Common myeloid progenitor, CD34-positive (primary cell): Measurements from ENCODE around the gene MGLL.

Source experiments
- CTCF ChIA-PET: fragments of 350-600 bp; sonication (Branson Sonifier 250); formaldehyde crosslinking; loops from one replicate; lab custom pipeline; 2021; ENCODE audit warnings: antibody characterized with exemption; lab: Charles Lee
- POLR2A ChIA-PET: fragments of 350-600 bp; sonication (Branson Sonifier 250); formaldehyde crosslinking; loops from one replicate; lab custom pipeline; 2021; ENCODE audit warnings: antibody characterized with exemption; lab: Charles Lee
- DNase-seq, 3 donors: peaks; one replicate each; pipeline versions ENCODE4 v3.0.0 to v3.0.0-alpha.2; 2013
- H3K27ac ChIP-seq, 2 experiments: 1 replicate in 1 of 2; 2 replicates in 1 of 2; pipeline ENCODE4 v1.7.0; 2013; ENCODE audit warnings: inconsistent platforms in 2 of 2, low read length in 2 of 2, mild to moderate bottlenecking in 2 of 2, low read depth in 1 of 2, moderate library complexity in 1 of 2; ENCODE audit not compliant: severe bottlenecking in 2 of 2, insufficient read depth in 1 of 2, poor library complexity in 1 of 2
- H3K27me3 ChIP-seq, 5 experiments: replicated peaks in 2 of 5; 1 replicate in 3 of 5; 2 replicates in 2 of 5; pipeline versions ENCODE4 v1.6.1 to v1.7.0; 2013; ENCODE audit warnings: low read length in 4 of 5, mild to moderate bottlenecking in 2 of 5, moderate library complexity in 2 of 5, inconsistent platforms in 1 of 5; ENCODE audit not compliant: insufficient read depth in 5 of 5, control insufficient read depth in 4 of 5
- H3K36me3 ChIP-seq, 4 experiments: 1 replicate in 2 of 4; 2 replicates in 2 of 4; pipeline versions ENCODE4 v1.6.1 to v1.7.0; 2013; ENCODE audit warnings: low read length in 3 of 4, control low read depth in 1 of 4, mild to moderate bottlenecking in 1 of 4; ENCODE audit not compliant: control insufficient read depth in 4 of 4, insufficient read depth in 4 of 4
- H3K4me1 ChIP-seq, 4 experiments: 1 replicate in 3 of 4; 2 replicates in 1 of 4; pipeline versions ENCODE4 v1.6.1 to v1.7.1; 2013; ENCODE audit warnings: low read length in 3 of 4, mild to moderate bottlenecking in 3 of 4, control low read depth in 1 of 4, inconsistent platforms in 1 of 4, moderate library complexity in 1 of 4; ENCODE audit not compliant: control insufficient read depth in 4 of 4, insufficient read depth in 4 of 4; ENCODE audit errors: control extremely low read depth in 1 of 4
- H3K4me3 ChIP-seq, 7 experiments: 1 replicate in 4 of 7; 2 replicates in 3 of 7; pipeline versions ENCODE4 v1.5.1 to v1.7.0; 2013; ENCODE audit warnings: mild to moderate bottlenecking in 7 of 7, low read length in 6 of 7, moderate library complexity in 6 of 7, inconsistent platforms in 2 of 7, low read depth in 2 of 7, control low read depth in 1 of 7; ENCODE audit not compliant: insufficient read depth in 4 of 7, control insufficient read depth in 1 of 7; ENCODE audit errors: extremely low read depth in 1 of 7
- H3K9me3 ChIP-seq, 5 experiments: 1 replicate in 4 of 5; 2 replicates in 1 of 5; pipeline versions ENCODE4 v1.6.1 to v1.7.1; 2013; ENCODE audit warnings: low read length in 4 of 5, mild to moderate bottlenecking in 2 of 5, inconsistent platforms in 1 of 5, low read depth in 1 of 5, moderate library complexity in 1 of 5; ENCODE audit not compliant: control insufficient read depth in 4 of 5, insufficient read depth in 2 of 5; ENCODE audit errors: control extremely low read depth in 1 of 5
- WGBS: methylation state at CpG from one replicate; pipeline ENCODE4 v1.1.5; 2013; ENCODE audit not compliant: insufficient coverage; 5-methylcytosine and 5-hydroxymethylcytosine counted together

Gene MGLL

DNA sequence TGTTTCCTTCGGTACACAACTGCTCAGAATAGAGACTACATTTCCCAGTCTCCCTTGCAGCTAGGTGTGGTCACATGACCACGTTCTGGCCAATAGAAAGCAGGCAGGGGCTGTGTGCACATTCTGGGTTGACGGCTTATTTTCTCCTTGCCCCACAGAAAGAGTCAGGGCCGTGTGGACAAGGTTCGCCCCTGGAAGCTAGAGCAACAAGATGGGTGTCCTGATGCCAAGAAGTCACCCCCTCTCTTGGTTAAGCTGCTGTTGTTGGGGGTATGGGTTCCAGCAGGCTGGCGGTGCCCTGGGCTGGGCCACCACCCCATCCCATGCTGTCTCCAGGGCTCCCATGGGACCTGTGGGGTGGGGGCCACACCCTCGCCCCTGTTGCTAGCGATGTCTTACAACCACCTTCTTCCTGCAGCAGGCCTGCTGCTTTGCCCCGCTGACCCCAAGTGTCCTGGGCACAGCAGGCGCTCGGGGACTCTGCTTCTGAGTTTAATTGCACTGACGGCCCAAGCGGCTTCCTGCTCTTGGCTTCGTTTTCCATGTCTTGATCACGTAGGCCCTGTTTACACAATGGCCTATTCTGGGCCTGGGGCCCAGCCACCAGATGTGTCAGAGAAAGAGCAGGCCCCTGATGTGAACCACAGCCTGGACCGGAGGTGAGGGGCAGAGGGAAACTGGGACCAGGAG is 124.6 kb downstream of the MGLL start:
- POLR2A ChIA-PET = no interaction called here
- Histone ChIP-seq H3K4me1 (peaks cover 0 to 29% (median 20%) of the 10 kb centered on the region in 4 experiments), H3K36me3 (peaks cover 2 to 33% (median 15%) of the 10 kb centered on the region in 4 experiments), H3K27me3 (no peaks in the 10 kb centered on the region), H3K27ac (no peak overlapping the region), H3K4me3 (no peak overlapping the region), H3K9me3 (no peaks in the 10 kb centered on the region)
- peak; percentile 55 to 74 (median 73) for DNase-seq
- CTCF ChIA-PET = interaction anchor here (0.9 to 4.8 kb wide), 13 partner anchors 8 to 159 kb away, joined by 3 to 43 read pairs (median 5); partner anchors contain the start of gene MGLL
- WGBS = 85% methylated on average over 14 of the region's 16 CpGs

DNA sequence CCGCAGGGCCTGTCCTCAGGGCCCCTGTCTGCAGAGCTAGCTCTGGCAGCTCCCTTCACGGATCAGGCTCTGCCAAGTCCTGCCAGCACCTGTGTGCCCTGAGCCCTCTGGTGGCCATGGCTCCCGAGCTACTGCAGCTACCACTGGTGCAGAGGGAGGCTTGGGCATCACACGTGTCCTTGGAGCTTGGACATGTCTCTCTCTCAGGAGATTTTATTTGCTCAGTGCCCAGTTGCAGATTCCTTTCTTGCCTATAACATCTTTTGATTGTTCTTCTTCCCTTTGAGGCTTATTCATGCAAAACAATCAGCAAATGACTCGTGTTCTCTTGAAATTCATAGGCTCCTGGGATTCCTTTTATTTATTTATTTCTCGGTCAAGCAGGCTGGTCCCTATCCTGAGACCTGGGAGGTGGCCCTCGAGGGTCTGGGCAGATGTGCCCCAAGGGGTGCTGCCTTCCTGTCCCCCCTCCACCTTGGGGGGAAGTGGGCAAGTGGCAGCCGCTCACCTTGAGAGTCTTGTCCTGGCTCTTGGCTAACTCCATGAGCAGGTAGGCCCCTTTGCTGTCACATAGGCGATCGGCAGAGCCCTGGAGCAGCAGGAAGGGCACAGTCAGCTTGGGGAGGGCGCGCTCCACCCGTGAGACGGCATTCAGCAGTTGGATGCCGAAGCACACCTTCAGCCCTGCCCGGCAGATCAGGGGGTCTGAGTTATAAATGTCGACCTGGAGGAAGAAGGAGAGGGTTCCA is 127.7 kb downstream of the MGLL start:
- Histone ChIP-seq H3K4me3 (no peak overlapping the region), H3K4me1 (peaks cover 0 to 16% (median 12%) of the 10 kb centered on the region in 4 experiments), H3K27ac (no peak overlapping the region), H3K36me3 (peaks cover 2 to 55% (median 32%) of the 10 kb centered on the region in 4 experiments), H3K27me3 (no peaks in the 10 kb centered on the region), H3K9me3 (no peaks in the 10 kb centered on the region)
- peak in 2 of 3 donors; percentile 40 to 52 for DNase-seq
- ChIA-PET POLR2A (no interaction called here), CTCF (interaction anchor here (0.9 to 4.8 kb wide), 16 partner anchors 10 to 266 kb away, joined by 3 to 43 read pairs (median 3); partner anchors contain the start of gene MGLL)
- WGBS = 95% methylated on average over 13 of the region's 17 CpGs

DNA sequence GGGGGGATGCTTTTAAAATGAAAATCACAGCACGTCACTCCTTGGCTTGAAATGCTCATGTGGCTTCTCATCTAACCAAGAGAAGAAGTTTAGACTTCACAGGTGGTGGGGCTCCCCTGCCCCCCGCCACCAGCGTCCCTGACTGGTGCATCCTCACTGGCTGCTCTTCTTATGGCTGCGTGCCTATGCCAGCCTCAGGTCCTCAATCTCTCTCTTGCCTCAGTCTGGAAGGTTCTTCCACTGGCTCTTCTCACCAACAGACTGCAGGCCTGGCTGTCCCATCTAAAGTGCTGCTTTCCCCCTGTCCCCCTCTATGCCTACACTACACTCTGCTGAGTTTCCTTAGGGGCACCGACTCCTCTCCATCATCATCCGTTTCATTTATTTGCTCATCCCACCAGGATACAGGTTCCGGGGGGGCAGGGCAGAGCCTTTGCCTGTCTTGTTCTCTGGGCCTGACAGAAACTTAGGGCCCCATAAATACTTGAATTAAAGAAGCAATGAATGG is 128.9 kb downstream of the MGLL start:
- no peak overlapping the region for H3K27ac ChIP-seq
- ChIA-PET CTCF (interaction anchor here (1.0 to 4.8 kb wide), 4 partner anchors 30 to 140 kb away, joined by 3 to 43 read pairs (median 7); no protein-coding TSS in a partner anchor), POLR2A (no interaction called here)
- peaks cover 2 to 58% (median 35%) of the 10 kb centered on the region in 4 experiments for H3K36me3 ChIP-seq
- DNase-seq = no peak
- no peaks in the 10 kb centered on the region for H3K9me3 ChIP-seq
- peaks cover 0 to 16% (median 12%) of the 10 kb centered on the region in 4 experiments for H3K4me1 ChIP-seq
- 98% methylated on average over 5 of the region's 7 CpGs for WGBS
- no peak overlapping the region for H3K4me3 ChIP-seq
- H3K27me3 ChIP-seq = no peaks in the 10 kb centered on the region

DNA sequence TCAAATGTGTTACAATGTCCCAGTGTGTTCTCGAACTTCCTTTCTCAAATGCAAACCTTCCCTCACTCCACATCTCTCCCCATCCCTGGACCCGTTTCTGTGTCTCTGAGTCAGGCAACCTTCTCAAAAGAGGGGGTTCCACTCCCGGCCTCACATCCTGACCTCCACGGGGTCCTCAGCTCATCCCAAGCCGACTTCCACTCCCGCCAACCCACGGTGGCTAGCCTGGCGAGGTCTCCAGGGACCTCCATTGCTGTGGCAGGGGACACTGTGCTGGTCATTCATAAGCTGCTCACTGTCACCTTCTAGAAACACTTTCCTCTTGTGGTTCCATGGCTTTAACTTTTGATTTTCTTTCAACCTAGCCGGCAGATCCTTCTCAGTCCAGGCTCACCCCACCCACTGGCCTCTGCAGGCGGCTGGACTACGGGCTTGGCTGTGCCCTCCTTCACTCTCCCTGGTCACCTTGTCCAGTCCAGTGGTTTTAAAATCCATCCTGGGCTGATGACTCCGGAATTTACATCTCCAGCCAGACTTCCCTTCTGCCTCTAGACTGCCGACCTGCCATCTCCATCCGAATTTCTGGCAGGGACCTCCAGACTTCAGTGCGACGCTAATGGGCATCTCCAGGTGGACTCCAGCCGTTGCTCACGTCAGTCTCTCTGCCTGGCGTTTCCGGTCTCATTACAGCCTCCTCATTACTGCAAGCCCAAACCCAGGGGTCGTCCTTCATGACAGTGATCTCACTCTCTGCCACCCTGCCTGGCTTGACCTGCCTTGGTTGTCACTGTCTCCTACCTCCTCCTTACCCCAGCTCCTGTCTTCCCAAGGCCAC is 129.6 kb downstream of the MGLL start:
- POLR2A ChIA-PET = no interaction called here
- 97% methylated on average over 21 of the region's 21 CpGs for WGBS
- H3K4me1 ChIP-seq = peaks cover 0 to 15% (median 11%) of the 10 kb centered on the region in 4 experiments

DNA sequence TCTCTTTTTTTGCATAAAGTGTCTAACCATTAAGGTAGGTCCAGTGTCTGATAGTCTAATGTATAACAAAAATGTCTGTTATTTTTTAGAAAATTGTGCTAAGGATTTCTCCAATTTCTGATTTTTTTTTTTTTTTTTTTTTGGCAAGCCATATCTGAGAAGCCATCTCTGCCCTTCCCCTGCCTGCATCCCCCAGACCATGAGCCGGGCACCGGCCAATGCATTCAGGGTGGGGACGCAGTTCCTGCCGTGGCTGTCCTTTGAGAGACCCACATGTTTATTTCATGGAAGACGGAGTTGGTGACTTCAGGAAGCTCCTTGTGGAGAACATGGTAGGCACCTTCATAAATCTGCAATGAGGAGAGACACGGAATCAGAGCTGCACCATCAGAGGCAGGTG is 130.3 kb downstream of the MGLL start:
- 96% methylated on average over 5 of the region's 6 CpGs for WGBS
- no peak overlapping the region for H3K4me3 ChIP-seq
- H3K36me3 ChIP-seq = peaks cover 2 to 58% (median 35%) of the 10 kb centered on the region in 4 experiments
- H3K27me3 ChIP-seq = no peaks in the 10 kb centered on the region
- POLR2A ChIA-PET = no interaction called here
- no peak overlapping the region for H3K27ac ChIP-seq
- CTCF ChIA-PET = interaction anchor here (0.8 to 2.9 kb wide), 4 partner anchors 21 to 140 kb away, joined by 3 to 15 read pairs (median 8); no protein-coding TSS in a partner anchor
- no peaks in the 10 kb centered on the region for H3K9me3 ChIP-seq
- peaks cover 0 to 7% (median 5%) of the 10 kb centered on the region in 4 experiments for H3K4me1 ChIP-seq
- no peak for DNase-seq

More for the DNA sequence above, 129.6 kb downstream of the MGLL start:
- Histone ChIP-seq H3K36me3 (peaks cover 2 to 58% (median 35%) of the 10 kb centered on the region in 4 experiments), H3K9me3 (no peaks in the 10 kb centered on the region), H3K27me3 (no peaks in the 10 kb centered on the region), H3K27ac (no peak overlapping the region), H3K4me3 (no peak overlapping the region)
- CTCF ChIA-PET = interaction anchor here (2.4 to 4.8 kb wide), 3 partner anchors 41 to 141 kb away, joined by 11 to 43 read pairs (median 15); no protein-coding TSS in a partner anchor
- DNase-seq = no peak

DNA sequence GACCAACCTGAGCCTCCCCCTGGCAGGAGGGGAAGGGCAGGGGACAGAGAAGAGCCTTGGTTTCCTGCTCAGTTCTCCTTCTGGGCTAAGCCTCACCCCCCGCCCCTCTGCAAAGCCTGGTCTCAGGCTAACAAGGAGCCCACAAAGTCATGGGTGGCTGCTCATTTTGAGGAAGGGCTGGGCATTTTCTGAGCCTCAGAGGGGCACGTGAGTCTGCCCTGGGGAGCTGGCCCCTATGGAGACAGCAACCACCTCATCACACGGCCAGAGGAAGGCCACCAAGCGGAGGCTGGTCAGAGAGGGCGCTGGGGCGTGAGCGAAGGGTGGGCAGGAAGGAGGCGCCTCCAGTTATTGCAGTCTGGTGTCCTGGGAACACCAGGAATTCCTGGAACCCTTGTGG is 130.8 kb downstream of the MGLL start:
- H3K36me3 ChIP-seq = peaks cover 2 to 58% (median 35%) of the 10 kb centered on the region in 4 experiments
- ChIA-PET CTCF (interaction anchor here (0.8 to 2.9 kb wide), 6 partner anchors 12 to 140 kb away, joined by 3 to 15 read pairs (median 4); no protein-coding TSS in a partner anchor), POLR2A (no interaction called here)
- DNase-seq = no peak
- no peak overlapping the region for H3K27ac ChIP-seq
- no peaks in the 10 kb centered on the region for H3K9me3 ChIP-seq
- H3K4me3 ChIP-seq = no peak overlapping the region
- peaks cover 0 to 3% (median under 1%) of the 10 kb centered on the region in 4 experiments for H3K4me1 ChIP-seq
- 83% methylated on average over 6 of the region's 8 CpGs for WGBS
- no peaks in the 10 kb centered on the region for H3K27me3 ChIP-seq
